ENCODE measurements around the gene AMT. TPM values are rescaled to one million over a fixed set of nuclear protein-coding genes. Genes with fewer than 3 reads are reported as not detected.

AMT gene
- total RNA-seq, 4 donors from 2014 or later, result 7.0 to 20.8 (median 9.5) TPM

DNA sequence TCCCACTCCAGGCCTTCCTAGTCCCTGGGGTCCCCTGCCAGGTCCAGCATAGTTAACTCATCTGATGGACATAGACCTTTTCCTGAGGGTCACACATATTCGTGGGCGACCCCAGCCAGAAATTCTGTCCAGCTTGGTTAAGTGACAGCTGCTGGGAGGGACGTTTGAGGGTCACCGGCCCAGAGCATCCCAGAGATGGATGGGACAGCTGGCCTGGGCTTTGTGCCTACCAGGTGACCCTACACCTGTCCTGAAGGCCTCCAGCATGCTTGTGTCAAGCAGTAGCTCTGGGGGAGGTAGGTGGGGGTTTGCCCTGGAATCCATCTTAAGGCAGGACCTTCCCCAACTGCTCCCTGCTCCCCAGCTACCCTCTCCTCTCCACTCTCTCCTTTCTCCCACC is 38.7 kb upstream of the AMT start:
- no peak for DNase-seq (ENCODE audit: low spot score in 2 of 2)
- no peaks in the 10 kb centered on the region for H3K27me3 ChIP-seq
- H3K36me3 ChIP-seq, result no peaks in the 10 kb centered on the region
- peaks cover 0 to 44% (median 21%) of the 10 kb centered on the region in 4 donors for H3K4me1 ChIP-seq
- peak overlapping the region; percentile 0 to 94 (median 70) for H3K27ac ChIP-seq
- H3K4me3 ChIP-seq, result no peak overlapping the region
- TF ChIP-seq POLR2A (IDR thresholded peaks at IDR 0.05) (no peak), EP300 (IDR thresholded peaks at IDR 0.05) (no peak)
- TF ChIP-seq, protein P1, sequence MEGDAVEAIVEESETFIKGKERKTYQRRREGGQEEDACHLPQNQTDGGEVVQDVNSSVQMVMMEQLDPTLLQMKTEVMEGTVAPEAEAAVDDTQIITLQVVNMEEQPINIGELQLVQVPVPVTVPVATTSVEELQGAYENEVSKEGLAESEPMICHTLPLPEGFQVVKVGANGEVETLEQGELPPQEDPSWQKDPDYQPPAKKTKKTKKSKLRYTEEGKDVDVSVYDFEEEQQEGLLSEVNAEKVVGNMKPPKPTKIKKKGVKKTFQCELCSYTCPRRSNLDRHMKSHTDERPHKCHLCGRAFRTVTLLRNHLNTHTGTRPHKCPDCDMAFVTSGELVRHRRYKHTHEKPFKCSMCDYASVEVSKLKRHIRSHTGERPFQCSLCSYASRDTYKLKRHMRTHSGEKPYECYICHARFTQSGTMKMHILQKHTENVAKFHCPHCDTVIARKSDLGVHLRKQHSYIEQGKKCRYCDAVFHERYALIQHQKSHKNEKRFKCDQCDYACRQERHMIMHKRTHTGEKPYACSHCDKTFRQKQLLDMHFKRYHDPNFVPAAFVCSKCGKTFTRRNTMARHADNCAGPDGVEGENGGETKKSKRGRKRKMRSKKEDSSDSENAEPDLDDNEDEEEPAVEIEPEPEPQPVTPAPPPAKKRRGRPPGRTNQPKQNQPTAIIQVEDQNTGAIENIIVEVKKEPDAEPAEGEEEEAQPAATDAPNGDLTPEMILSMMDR (IDR thresholded peaks at IDR 0.05), result no peak
- no peaks in the 10 kb centered on the region for H3K9me3 ChIP-seq
- 81 to 86% methylated on average over 4 of the region's 4 CpGs for WGBS, 2 donors

DNA sequence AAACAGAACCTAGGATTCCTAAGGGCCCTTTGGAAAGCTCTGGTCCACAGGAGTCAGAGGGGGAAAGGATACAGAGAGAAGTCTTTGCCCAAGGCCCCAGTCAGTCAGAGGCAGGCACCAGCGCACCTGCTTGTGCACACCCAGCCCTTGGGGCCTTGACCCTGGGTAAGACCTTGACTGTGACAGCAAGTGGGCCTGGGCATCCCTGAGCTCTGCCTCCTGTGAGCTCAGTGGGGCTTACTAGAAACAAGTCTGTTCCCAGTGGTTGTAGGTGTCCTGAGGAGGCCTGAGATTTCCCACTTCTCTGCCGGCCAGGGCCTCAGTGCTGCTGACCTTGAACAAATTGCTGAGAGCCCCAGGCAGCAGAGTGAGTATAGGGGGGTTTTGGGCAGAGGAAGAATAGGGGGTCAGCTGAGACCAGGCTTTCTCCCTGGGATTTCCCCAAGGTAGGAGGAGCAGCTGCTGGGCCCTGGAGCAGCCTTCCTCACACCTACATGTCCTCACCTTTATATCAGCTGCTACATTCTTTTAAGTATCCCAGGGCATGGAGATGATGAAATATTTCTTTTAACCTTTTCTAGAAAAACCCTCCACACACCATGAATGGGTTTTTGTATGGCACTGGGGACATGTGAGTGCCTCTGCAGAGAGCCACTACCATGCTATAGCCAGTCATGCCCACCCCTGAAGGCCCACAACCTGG is 38.1 kb upstream of the AMT start:
- H3K4me1 ChIP-seq, result peaks cover 0 to 40% (median 18%) of the 10 kb centered on the region in 4 donors
- H3K36me3 ChIP-seq, result no peaks in the 10 kb centered on the region
- TF ChIP-seq, protein P1 (IDR thresholded peaks at IDR 0.05), result no peak
- TF ChIP-seq EP300 (IDR thresholded peaks at IDR 0.05) (no peak), POLR2A (IDR thresholded peaks at IDR 0.05) (no peak)
- DNase-seq (ENCODE audit: low spot score in 2 of 2), result no peak
- H3K9me3 ChIP-seq, result no peaks in the 10 kb centered on the region
- 56 to 92% methylated on average over 2 of the region's 2 CpGs for WGBS, 2 donors
- no peak overlapping the region for H3K4me3 ChIP-seq
- peak overlapping the region in 3 of 4 donors; percentile 26 to 94 (median 84) for H3K27ac ChIP-seq
- H3K27me3 ChIP-seq, result no peaks in the 10 kb centered on the region

DNA sequence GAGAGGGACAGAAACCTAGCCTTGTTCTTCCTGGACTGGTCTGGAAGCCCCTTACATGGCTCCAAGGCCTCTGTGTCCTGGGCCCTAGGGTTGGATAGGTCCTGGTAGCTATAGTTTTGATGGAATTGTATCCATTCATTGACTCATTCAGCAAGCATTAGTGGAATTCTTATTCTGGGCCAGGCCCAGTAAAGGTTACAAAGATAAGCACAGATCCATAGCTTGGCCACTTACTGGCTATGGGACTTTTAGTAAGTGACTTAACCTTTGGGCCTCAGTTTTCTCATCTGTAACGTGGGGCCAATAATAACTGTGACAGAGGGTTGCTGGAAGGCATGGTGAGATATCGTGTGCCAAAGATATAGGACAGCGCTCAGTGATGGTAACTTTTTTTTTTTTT is 34.2 kb upstream of the AMT start:
- Histone ChIP-seq H3K27ac (no peak overlapping the region), H3K36me3 (no peaks in the 10 kb centered on the region), H3K9me3 (no peaks in the 10 kb centered on the region), H3K4me3 (no peak overlapping the region), H3K4me1 (peaks cover 0 to 28% (median 3%) of the 10 kb centered on the region in 4 donors), H3K27me3 (no peaks in the 10 kb centered on the region)
- DNase-seq (ENCODE audit: low spot score in 2 of 2), result no peak
- TF ChIP-seq, protein P1 (IDR thresholded peaks at IDR 0.05), result no peak
- WGBS, 2 donors, result 72 to 90% methylated on average over 3 of the region's 3 CpGs

DNA sequence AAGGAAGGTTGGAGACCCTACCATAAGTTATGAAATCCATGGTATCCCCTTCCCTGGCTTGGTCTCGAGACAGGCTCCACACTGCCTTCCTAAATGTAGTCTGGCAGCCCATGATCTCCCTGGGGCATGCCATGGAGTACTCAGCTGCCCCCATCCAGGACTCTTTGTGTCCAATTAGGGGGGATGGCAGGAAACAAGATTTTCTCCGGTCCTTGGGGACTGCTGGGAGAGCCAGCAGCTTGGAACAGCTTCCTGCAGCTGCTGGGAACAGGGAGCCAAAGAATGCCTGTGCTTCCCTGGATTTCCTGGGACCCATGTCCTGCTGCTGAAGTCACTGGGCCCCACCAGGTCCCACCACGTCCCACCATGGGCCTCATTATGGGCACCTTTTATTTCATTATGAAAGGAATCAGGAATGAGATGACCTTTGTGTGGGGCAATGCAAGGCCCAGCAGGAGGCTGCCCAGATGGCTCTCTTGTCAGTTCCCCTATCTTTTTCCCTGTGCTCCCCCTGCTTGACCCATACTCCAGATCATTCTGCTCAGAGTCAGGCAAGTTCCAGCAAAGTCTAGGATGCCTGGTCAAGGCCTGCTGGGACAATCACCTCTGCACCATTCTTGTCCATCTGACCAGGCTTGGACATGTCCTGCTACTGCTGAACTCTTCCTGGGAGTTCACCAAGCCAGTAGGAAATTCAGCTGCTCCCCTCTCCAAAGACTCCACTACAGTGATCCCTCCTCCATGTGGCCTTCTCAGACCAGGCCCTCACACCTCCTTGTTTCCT is 32.8 kb upstream of the AMT start:
- Histone ChIP-seq H3K27me3 (no peaks in the 10 kb centered on the region), H3K9me3 (no peaks in the 10 kb centered on the region), H3K27ac (peak overlapping the region in 3 of 4 donors; percentile 7 to 49 (median 21)), H3K4me1 (peaks cover 0 to 16% (median 0%) of the 10 kb centered on the region in 4 donors), H3K36me3 (no peaks in the 10 kb centered on the region), H3K4me3 (no peak overlapping the region)
- 49 to 66% methylated on average over 3 of the region's 3 CpGs for WGBS, 2 donors
- DNase-seq (ENCODE audit: low spot score in 2 of 2), result no peak
- TF ChIP-seq EP300 (IDR thresholded peaks at IDR 0.05), result no peak
- TF ChIP-seq, protein P1 (IDR thresholded peaks at IDR 0.05), result no peak

DNA sequence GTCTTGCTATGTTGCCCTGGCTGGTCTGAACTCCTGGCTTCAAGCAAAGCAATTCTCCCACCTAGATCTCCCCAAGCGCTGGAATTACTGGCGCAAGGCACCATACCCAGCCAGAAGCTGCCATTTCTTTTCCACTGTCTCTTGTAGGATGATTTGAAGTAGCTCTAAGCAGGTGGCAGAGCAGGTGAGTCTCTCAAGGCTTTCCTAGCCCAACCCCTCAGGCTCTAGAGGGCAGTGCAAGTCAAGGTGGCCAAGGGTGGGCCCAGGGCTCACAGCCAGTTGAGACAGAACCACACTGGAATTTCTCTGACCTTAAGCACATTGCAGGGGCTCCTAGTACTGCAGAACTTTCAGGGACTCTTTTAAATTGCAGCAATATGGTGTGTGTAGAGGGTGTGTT is 32.2 kb upstream of the AMT start:
- H3K4me3 ChIP-seq, result no peak overlapping the region
- no peaks in the 10 kb centered on the region for H3K36me3 ChIP-seq
- no peaks in the 10 kb centered on the region for H3K9me3 ChIP-seq
- DNase-seq (ENCODE audit: low spot score in 2 of 2), result no peak
- peaks cover 0 to 16% (median 0%) of the 10 kb centered on the region in 4 donors for H3K4me1 ChIP-seq
- peak overlapping the region in 2 of 4 donors; percentile 7 to 21 for H3K27ac ChIP-seq
- WGBS, 2 donors, result 87 to 88% methylated on average over 2 of the region's 2 CpGs
- H3K27me3 ChIP-seq, result no peaks in the 10 kb centered on the region
- no peak for TF ChIP-seq EP300 (IDR thresholded peaks at IDR 0.05)
- TF ChIP-seq, protein P1 (IDR thresholded peaks at IDR 0.05), result peak in 1 of 5 experiments; percentile 15

All from tibial nerve (tissue), 4 donors.